PC-3 (cell line): ENCODE measurements around the gene TBC1D13. TPM values are rescaled to one million over a fixed set of nuclear protein-coding genes. Genes with fewer than 3 reads are reported as not detected.

Experiments
- ATAC-seq: fragments of 200-7000 bp; cut with Tn5 transposase; 2 replicates; pipeline ENCODE4 v1.9.1; 2020; ENCODE audit warnings: mild to moderate bottlenecking, moderate library complexity
- BruUV-seq: library from RNA; stranded (reverse); fragments of 400-500 nt; replicated peaks from 2 replicates; lab custom pipeline; 2021; lab: Mats Ljungman, UMichigan
- CTCF ChIA-PET: fragments of 300-600 bp; sonication (Branson Sonifier 250); formaldehyde crosslinking; loops from one replicate; lab custom pipeline; 2022; ENCODE audit warnings: antibody characterized with exemption; lab: Charles Lee
- POLR2A ChIA-PET: fragments of 300-600 bp; sonication (Branson Sonifier 250); formaldehyde crosslinking; loops from one replicate; lab custom pipeline; 2022; ENCODE audit warnings: antibody characterized with exemption; ENCODE audit not compliant: unreplicated experiment; lab: Charles Lee
- DNase-seq: peaks from one replicate; pipeline ENCODE4 v3.0.0-alpha.2; 2015
- H2AFZ ChIP-seq: fragments of 300-600 bp; sonication (generic); 2 replicates; pipeline ENCODE4 v1.6.0; 2016; ENCODE audit warnings: antibody characterized with exemption, low read length
- H3F3A ChIP-seq: fragments of 300-600 bp; sonication (generic); one replicate; pipeline ENCODE4 v1.6.0; 2017; ENCODE audit warnings: antibody characterized with exemption, low read length, control low read depth, mild to moderate bottlenecking; ENCODE audit not compliant: unreplicated experiment
- H3K27ac ChIP-seq: fragments of 300-600 bp; sonication (generic); 2 replicates; pipeline ENCODE4 v1.5.1; 2016; ENCODE audit warnings: mild to moderate bottlenecking, low read length
- H3K27me3 ChIP-seq: fragments of 300-600 bp; sonication (generic); 2 replicates; pipeline ENCODE4 v1.6.1; 2016; ENCODE audit warnings: low read length, mixed read lengths
- H3K36me3 ChIP-seq: fragments of 300-600 bp; sonication (generic); 2 replicates; pipeline ENCODE4 v1.6.1; 2016; ENCODE audit warnings: low read depth, mixed run types, low read length, mixed read lengths
- H3K4me1 ChIP-seq: fragments of 300-600 bp; sonication (generic); 2 replicates; pipeline ENCODE4 v1.5.1; 2016; ENCODE audit warnings: low read length; ENCODE audit not compliant: insufficient read depth
- H3K4me2 ChIP-seq: fragments of 300-600 bp; sonication (generic); 2 replicates; pipeline ENCODE4 v1.6.0; 2016; ENCODE audit warnings: low read length
- H3K4me3 ChIP-seq: fragments of 300-600 bp; sonication (generic); 2 replicates; pipeline ENCODE4 v1.5.1; 2016; ENCODE audit warnings: mild to moderate bottlenecking, low read length, mixed read lengths
- H3K79me2 ChIP-seq: fragments of 300-600 bp; sonication (generic); 2 replicates; pipeline ENCODE4 v1.6.1; 2017; ENCODE audit warnings: low read length, mixed read lengths
- H3K9ac ChIP-seq: fragments of 300-600 bp; sonication (generic); 2 replicates; pipeline ENCODE4 v1.6.0; 2016; ENCODE audit warnings: mild to moderate bottlenecking, low read length
- H3K9me2 ChIP-seq: fragments of 300-600 bp; sonication (generic); replicated peaks from 2 replicates; pipeline ENCODE4 v1.6.1; 2016; ENCODE audit warnings: mixed run types, low read length, mixed read lengths
- H3K9me3 ChIP-seq: fragments of 300-600 bp; sonication (generic); 2 replicates; pipeline ENCODE4 v1.6.1; 2016; ENCODE audit warnings: low read length, mixed read lengths
- H4K20me1 ChIP-seq: fragments of 300-600 bp; sonication (generic); 2 replicates; pipeline ENCODE4 v1.6.1; 2016; ENCODE audit warnings: low read length, mixed read lengths
- CTCF ChIP-seq: fragments of 300-600 bp; sonication (generic); conservative IDR thresholded peaks from 2 replicates; pipeline ENCODE4 v1.5.1; 2017; ENCODE audit warnings: antibody characterized with exemption, low read depth, mild to moderate bottlenecking, low read length
- EZH2 ChIP-seq: fragments of 300-600 bp; sonication (generic); IDR thresholded peaks from one replicate; pipeline ENCODE4 v1.6.1; 2017; ENCODE audit warnings: antibody characterized with exemption, mild to moderate bottlenecking, low read length; ENCODE audit not compliant: unreplicated experiment
- EZH2phosphoT487 ChIP-seq: fragments of 300-600 bp; sonication (generic); IDR thresholded peaks from 2 replicates; pipeline ENCODE4 v1.6.1; 2018; ENCODE audit warnings: mild to moderate bottlenecking, antibody characterized with exemption, low read length, borderline replicate concordance
- intact Hi-C: fragments of 100-400 bp; cut with micrococcal nuclease; formaldehyde crosslinking; loops from 2 replicates; pipeline ENCODE4 v1.9.0; 2023
- total RNA-seq: library from RNA; depleted of rRNA; stranded (reverse); fragments of >200 nt; gene quantifications from 2 replicates; pipeline ENCODE4 v1.2.3, GENCODE V29; 2014

The TBC1D13 gene
- total RNA-seq, 1 experiment from 2014 or later: 15.0 TPM

- ATAC-seq: no peak
These were observed 5.6 kb upstream of the TBC1D13 start for GRCh38 chr9:128781187-128782070.

GRCh38 chr9:128782669-128783068 is 4.4 kb upstream of the TBC1D13 start:
- Histone ChIP-seq H3K36me3 (no peaks in the 10 kb centered on the region), H3K79me2 (peaks cover 6% of the 10 kb centered on the region), H4K20me1 (no peaks in the 10 kb centered on the region), H3K4me2 (no peak overlapping the region), H3K4me1 (peaks cover 5% of the 10 kb centered on the region; the same call in 1 of the 2 replicates), H3K9ac (no peak overlapping the region), H3K4me3 (no peak overlapping the region), H2AFZ (no peak overlapping the region), H3K9me2 (no peaks in the 10 kb centered on the region), H3K9me3 (no peaks in the 10 kb centered on the region), H3F3A (no peaks in the 10 kb centered on the region), H3K27me3 (no peaks in the 10 kb centered on the region), H3K27ac (no peak overlapping the region)
- ChIA-PET CTCF (interaction anchor here (0.7 kb wide), 1 partner anchor 187 kb away, joined by 4 read pairs; no protein-coding TSS in a partner anchor), POLR2A (no interaction called here)
- no peak for DNase-seq
- no TSS peak for BruUV-seq
- intact Hi-C loops: no loop called here
- no peak for ATAC-seq
- no peak for TF ChIP-seq EZH2
- TF ChIP-seq CTCF: no peak
- no peak for TF ChIP-seq EZH2phosphoT487

More at GRCh38 chr9:128781187-128782070, 5.6 kb upstream of the TBC1D13 start:
- Histone ChIP-seq H3K4me3 (no peak overlapping the region), H3K36me3 (no peaks in the 10 kb centered on the region), H3K27ac (no peak overlapping the region), H2AFZ (no peak overlapping the region), H3K9me2 (no peaks in the 10 kb centered on the region), H4K20me1 (no peaks in the 10 kb centered on the region), H3K27me3 (no peaks in the 10 kb centered on the region), H3K9me3 (no peaks in the 10 kb centered on the region), H3F3A (no peaks in the 10 kb centered on the region), H3K79me2 (no peaks in the 10 kb centered on the region), H3K4me2 (no peak overlapping the region), H3K9ac (no peak overlapping the region), H3K4me1 (no peaks in the 10 kb centered on the region)
- no TSS peak for BruUV-seq
- intact Hi-C loops: no loop called here
- POLR2A ChIA-PET: no interaction called here
- CTCF ChIA-PET: no interaction called here
- no peak for TF ChIP-seq EZH2phosphoT487
- no peak for TF ChIP-seq CTCF
- TF ChIP-seq EZH2: no peak
- no peak for DNase-seq

GRCh38 chr9:128785427-128785826 is 1.6 kb upstream of the TBC1D13 start:
- Histone ChIP-seq H4K20me1 (no peaks in the 10 kb centered on the region), H3K9ac (no peak overlapping the region), H3K4me2 (no peak overlapping the region), H3K36me3 (no peaks in the 10 kb centered on the region), H3F3A (no peaks in the 10 kb centered on the region), H3K79me2 (peaks cover 18% of the 10 kb centered on the region), H2AFZ (no peak overlapping the region), H3K27me3 (no peaks in the 10 kb centered on the region), H3K4me3 (no peak overlapping the region), H3K9me2 (no peaks in the 10 kb centered on the region), H3K27ac (no peak overlapping the region), H3K4me1 (peaks cover 11% of the 10 kb centered on the region), H3K9me3 (no peaks in the 10 kb centered on the region)
- intact Hi-C loops: no loop called here
- ChIA-PET POLR2A (no interaction called here), CTCF (no interaction called here)
- ATAC-seq: no peak
- BruUV-seq: no TSS peak
- no peak for DNase-seq
- TF ChIP-seq EZH2 (no peak), EZH2phosphoT487 (no peak), CTCF (no peak)
